HCT116 (cell line): Measurements from ENCODE around the gene WWTR1. TPM values are rescaled to one million over a fixed set of nuclear protein-coding genes. Genes with fewer than 3 reads are reported as not detected.

Source experiments
- ATAC-seq: fragments of 200-7000 bp; cut with Tn5 transposase; 2 replicates; pipeline ENCODE4 v1.9.1; 2020; ENCODE audit warnings: mild to moderate bottlenecking, moderate library complexity
- BruUV-seq: library from RNA; stranded (reverse); fragments of 400-500 nt; replicated peaks from 2 replicates; lab custom pipeline; 2021; lab: Mats Ljungman, UMichigan
- CTCF ChIA-PET: fragments of 300-600 bp; sonication (Branson Sonifier 250); formaldehyde crosslinking; loops from one replicate; lab custom pipeline; 2021; ENCODE audit warnings: antibody characterized with exemption; lab: Charles Lee
- POLR2A ChIA-PET: fragments of 300-600, 350-600 bp; sonication (Branson Sonifier 250); formaldehyde crosslinking; loops from one replicate; lab custom pipeline; 2021; ENCODE audit warnings: antibody characterized with exemption; lab: Charles Lee
- RAD21 ChIA-PET, 2 experiments: fragments of 300-600 bp; sonication (Branson Sonifier 250); formaldehyde crosslinking; loops; one replicate each; lab custom pipeline; 2023; ENCODE audit warnings: low total read pairs in 2 of 2; ENCODE audit not compliant: uncharacterized antibody in 2 of 2, unreplicated experiment in 2 of 2, low non-redundant PET in 1 of 2; lab: Charles Lee
- DNase-seq: peaks from one replicate; pipeline ENCODE4 v3.0.0-alpha.2; 2010; ENCODE audit warnings: low read depth, low spot score
- H2AFZ ChIP-seq: fragments of 200-600 bp; shearing (Covaris generic), sonication (generic); 2 replicates; pipeline ENCODE4 v1.6.1; 2017; ENCODE audit warnings: low read depth, mixed run types, mixed read lengths, antibody characterized with exemption, low read length; ENCODE audit not compliant: poor library complexity, severe bottlenecking
- H3K27ac ChIP-seq: 2 replicates; pipeline ENCODE4 v1.5.1; 2012; ENCODE audit warnings: low read depth, low read length
- H3K27me3 ChIP-seq: fragments of 200-600 bp; sonication (generic); 2 replicates; pipeline ENCODE4 v1.6.1; 2016; ENCODE audit warnings: mixed run types, low read length, mixed read lengths; ENCODE audit not compliant: insufficient read depth
- H3K36me3 ChIP-seq, 2 experiments: fragments of 200-500 bp in 1 of 2; fragments of 200-600 bp in 1 of 2; sonication (Bioruptor generic) in 1 of 2; sonication (generic) in 1 of 2; 2 replicates each; pipeline versions ENCODE4 v1.5.1 to v1.6.1; 2014 to 2016; ENCODE audit warnings: low read length in 2 of 2, inconsistent platforms in 1 of 2, mixed read lengths in 1 of 2, mixed run types in 1 of 2; ENCODE audit not compliant: insufficient read depth in 2 of 2, control insufficient read depth in 1 of 2
- H3K4me1 ChIP-seq, 2 experiments: fragments of 200-600 bp in 1 of 2; sonication (generic) in 1 of 2; 2 replicates each; pipeline versions ENCODE4 v1.5.1 to v1.6.1; 2012 to 2017; ENCODE audit warnings: low read length in 2 of 2, inconsistent platforms in 1 of 2, mild to moderate bottlenecking in 1 of 2, mixed read lengths in 1 of 2, mixed run types in 1 of 2, moderate library complexity in 1 of 2; ENCODE audit not compliant: insufficient read depth in 2 of 2, control insufficient read depth in 1 of 2
- H3K4me2 ChIP-seq: fragments of 200-600 bp; sonication (generic); 2 replicates; pipeline ENCODE4 v1.6.1; 2017; ENCODE audit warnings: mixed run types, low read length, mixed read lengths
- H3K4me3 ChIP-seq, 2 experiments: fragments of 200-600 bp in 1 of 2; sonication (generic) in 1 of 2; replicated peaks in 1 of 2; 2 replicates each; pipeline ENCODE4 v1.5.1; 2011 to 2016; ENCODE audit warnings: low read length in 2 of 2, control low read depth in 1 of 2, low read depth in 1 of 2, mild to moderate bottlenecking in 1 of 2, mixed read lengths in 1 of 2, mixed run types in 1 of 2
- H3K79me2 ChIP-seq: fragments of 200-600 bp; sonication (generic); 2 replicates; pipeline ENCODE4 v1.6.1; 2017; ENCODE audit warnings: mild to moderate bottlenecking, mixed run types, low read length, moderate library complexity, mixed read lengths; ENCODE audit not compliant: insufficient read depth
- H3K9ac ChIP-seq: fragments of 200-600 bp; sonication (generic); 2 replicates; pipeline ENCODE4 v1.6.1; 2016; ENCODE audit warnings: low read length, mixed read lengths
- H3K9me2 ChIP-seq: fragments of 200-600 bp; sonication (generic), shearing (Covaris generic); 2 replicates; pipeline ENCODE4 v1.6.1; 2017; ENCODE audit warnings: mixed run types, mild to moderate bottlenecking, moderate library complexity; ENCODE audit not compliant: insufficient read depth
- H3K9me3 ChIP-seq, 2 experiments: fragments of 200-500 bp in 1 of 2; fragments of 200-600 bp in 1 of 2; sonication (Bioruptor generic) in 1 of 2; sonication (generic) in 1 of 2; 2 replicates each; pipeline ENCODE4 v1.6.1; 2014 to 2017; ENCODE audit warnings: low read length in 2 of 2, mixed read lengths in 2 of 2, inconsistent platforms in 1 of 2, low read depth in 1 of 2, mild to moderate bottlenecking in 1 of 2, mixed run types in 1 of 2, moderate library complexity in 1 of 2; ENCODE audit not compliant: control insufficient read depth in 1 of 2, insufficient read depth in 1 of 2
- H4K20me1 ChIP-seq: fragments of 200-600 bp; sonication (generic), shearing (Covaris generic); 2 replicates; pipeline ENCODE4 v1.6.1; 2017; ENCODE audit warnings: mixed run types, mild to moderate bottlenecking, moderate library complexity; ENCODE audit not compliant: insufficient read depth
- EGR1 ChIP-seq: IDR thresholded peaks from 2 replicates; pipeline ENCODE4 v1.6.1; 2012; ENCODE audit warnings: low read depth
- ELF1 ChIP-seq: IDR thresholded peaks from 2 replicates; pipeline ENCODE4 v1.6.1; 2012; ENCODE audit warnings: low read depth, borderline replicate concordance
- EZH2 ChIP-seq: fragments of 200-600 bp; sonication (generic); IDR thresholded peaks from 2 replicates; pipeline ENCODE4 v1.6.1; 2017; ENCODE audit warnings: antibody characterized with exemption, mixed run types
- EZH2phosphoT487 ChIP-seq: fragments of 200-600 bp; IDR thresholded peaks from 2 replicates; pipeline ENCODE4 v1.6.1; 2018; ENCODE audit warnings: antibody characterized with exemption, borderline replicate concordance
- FOSL1 ChIP-seq: IDR thresholded peaks from 2 replicates; pipeline ENCODE4 v1.6.1; 2012; ENCODE audit warnings: low read depth
- POLR2A ChIP-seq: IDR thresholded peaks from 2 replicates; pipeline ENCODE4 v1.7.0; 2011; ENCODE audit warnings: borderline replicate concordance; ENCODE audit not compliant: insufficient read depth, insufficient read length; ENCODE audit errors: extremely low read depth
- POLR2AphosphoS5 ChIP-seq: IDR thresholded peaks from 2 replicates; pipeline ENCODE4 v1.6.1; 2011; ENCODE audit warnings: mild to moderate bottlenecking, low read depth, low read length, moderate library complexity
- RAD21 ChIP-seq: IDR thresholded peaks from 2 replicates; pipeline ENCODE4 v1.6.1; 2012; ENCODE audit warnings: low read depth, mild to moderate bottlenecking
- SIN3A ChIP-seq: IDR thresholded peaks from 2 replicates; pipeline ENCODE4 v1.6.1; 2012; ENCODE audit warnings: low read depth
- SP1 ChIP-seq: IDR thresholded peaks from 2 replicates; pipeline ENCODE4 v1.6.1; 2012; ENCODE audit warnings: low read depth
- SRF ChIP-seq: IDR thresholded peaks from 2 replicates; pipeline ENCODE4 v1.6.1; 2012; ENCODE audit warnings: low read depth
- TCF7L2 ChIP-seq: IDR thresholded peaks from 2 replicates; pipeline ENCODE4 v1.7.0; 2011; ENCODE audit warnings: borderline replicate concordance, inconsistent platforms; ENCODE audit not compliant: insufficient read depth, insufficient read length; ENCODE audit errors: extremely low read depth
- YY1 ChIP-seq: IDR thresholded peaks from 2 replicates; pipeline ENCODE4 v1.6.1; 2011; ENCODE audit warnings: low read length, low read depth, moderate library complexity, mild to moderate bottlenecking; ENCODE audit not compliant: insufficient replicate concordance; ENCODE audit errors: extremely low read depth
- ZNF274 ChIP-seq: fragments of 200-500 bp; sonication (Bioruptor generic); IDR thresholded peaks from 2 replicates; pipeline ENCODE4 v1.6.1; 2014; ENCODE audit warnings: mild to moderate bottlenecking, low read depth, low read length, inconsistent platforms
- intact Hi-C: fragments of 100-400 bp; cut with micrococcal nuclease; formaldehyde crosslinking; loops from 2 replicates; pipeline ENCODE4 v1.10.0; 2022
- total RNA-seq: library from RNA; stranded (reverse); gene quantifications from one replicate; pipeline ENCODE4 v1.2.1, GENCODE V29; 2021; ENCODE audit not compliant: unreplicated experiment
- TF ChIP-seq, protein P1 (sequence below): IDR thresholded peaks from 2 replicates; pipeline ENCODE4 v1.6.1; 2012
- TF ChIP-seq, protein P2 (sequence below): IDR thresholded peaks from 2 replicates; pipeline ENCODE4 v1.6.1; 2011; ENCODE audit warnings: mild to moderate bottlenecking, low read length, moderate library complexity; ENCODE audit not compliant: insufficient replicate concordance; ENCODE audit errors: extremely low read depth

The WWTR1 gene
- total RNA-seq, 1 experiment from 2014 or later, result 46.9 TPM

DNA sequence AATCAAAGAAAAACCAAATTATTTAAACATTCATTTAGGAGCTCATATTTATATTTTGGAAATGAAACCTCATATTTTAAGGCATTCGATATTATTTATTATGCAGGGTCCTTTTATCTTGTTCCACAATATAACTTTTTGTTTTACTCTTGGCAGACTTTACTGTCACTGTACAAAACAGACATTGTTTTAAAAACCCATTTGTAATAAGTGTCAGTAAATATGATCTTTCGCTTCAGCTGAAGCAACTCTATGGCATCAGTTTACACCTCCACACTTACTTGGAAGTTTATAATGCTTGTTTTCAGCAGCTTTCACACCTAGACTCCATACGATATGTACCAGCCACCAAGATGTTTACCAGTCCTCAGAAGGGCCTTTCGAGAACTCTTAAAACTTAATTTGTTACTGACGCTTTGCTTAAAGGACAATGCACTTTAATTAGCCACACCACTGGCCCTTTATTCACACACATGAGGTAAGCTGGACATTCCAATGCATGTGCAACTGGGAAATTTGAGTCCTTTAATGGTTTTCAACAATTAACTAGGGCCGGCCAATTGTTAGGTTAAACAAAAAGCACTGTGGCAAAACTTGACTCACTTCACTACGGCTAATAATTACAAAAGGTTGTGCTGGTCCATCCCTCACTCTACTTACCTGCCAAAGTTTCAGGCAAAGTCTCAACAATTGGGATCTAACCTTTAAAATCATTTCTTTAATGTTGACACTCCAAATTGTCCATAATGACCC, 16.7 kb downstream of the WWTR1 start:
- DNase-seq (no peak), ATAC-seq (no peak)
- Histone ChIP-seq H3K36me3 (no peaks in the 10 kb centered on the region), H3K4me3 (no peak overlapping the region), H3K9me2 (no peaks in the 10 kb centered on the region), H2AFZ (no peak overlapping the region), H3K4me2 (no peak overlapping the region), H3K4me1 (peaks cover 3 to 7% of the 10 kb centered on the region in 2 experiments; a peak in 3 of 4 replicates), H4K20me1 (no peaks in the 10 kb centered on the region), H3K9me3 (no peaks in the 10 kb centered on the region), H3K27me3 (no peaks in the 10 kb centered on the region), H3K9ac (no peak overlapping the region), H3K79me2 (peaks cover 67% of the 10 kb centered on the region), H3K27ac (no peak overlapping the region)
- ChIA-PET CTCF (no interaction called here), RAD21 (no interaction called here), POLR2A (no interaction called here)
- no TSS peak for BruUV-seq
- no peak for TF ChIP-seq SRF
- no peak for TF ChIP-seq EGR1
- TF ChIP-seq TCF7L2, result no peak
- no peak for TF ChIP-seq YY1
- no peak for TF ChIP-seq RAD21
- TF ChIP-seq, protein P1, sequence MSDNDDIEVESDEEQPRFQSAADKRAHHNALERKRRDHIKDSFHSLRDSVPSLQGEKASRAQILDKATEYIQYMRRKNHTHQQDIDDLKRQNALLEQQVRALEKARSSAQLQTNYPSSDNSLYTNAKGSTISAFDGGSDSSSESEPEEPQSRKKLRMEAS, result no peak
- no peak for TF ChIP-seq ZNF274
- no peak for TF ChIP-seq POLR2A
- TF ChIP-seq, protein P2, sequence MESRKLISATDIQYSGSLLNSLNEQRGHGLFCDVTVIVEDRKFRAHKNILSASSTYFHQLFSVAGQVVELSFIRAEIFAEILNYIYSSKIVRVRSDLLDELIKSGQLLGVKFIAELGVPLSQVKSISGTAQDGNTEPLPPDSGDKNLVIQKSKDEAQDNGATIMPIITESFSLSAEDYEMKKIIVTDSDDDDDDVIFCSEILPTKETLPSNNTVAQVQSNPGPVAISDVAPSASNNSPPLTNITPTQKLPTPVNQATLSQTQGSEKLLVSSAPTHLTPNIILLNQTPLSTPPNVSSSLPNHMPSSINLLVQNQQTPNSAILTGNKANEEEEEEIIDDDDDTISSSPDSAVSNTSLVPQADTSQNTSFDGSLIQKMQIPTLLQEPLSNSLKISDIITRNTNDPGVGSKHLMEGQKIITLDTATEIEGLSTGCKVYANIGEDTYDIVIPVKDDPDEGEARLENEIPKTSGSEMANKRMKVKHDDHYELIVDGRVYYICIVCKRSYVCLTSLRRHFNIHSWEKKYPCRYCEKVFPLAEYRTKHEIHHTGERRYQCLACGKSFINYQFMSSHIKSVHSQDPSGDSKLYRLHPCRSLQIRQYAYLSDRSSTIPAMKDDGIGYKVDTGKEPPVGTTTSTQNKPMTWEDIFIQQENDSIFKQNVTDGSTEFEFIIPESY, result no peak
- TF ChIP-seq FOSL1, result no peak
- no peak for TF ChIP-seq POLR2AphosphoS5
- TF ChIP-seq EZH2phosphoT487, result no peak
- no peak for TF ChIP-seq SIN3A
- no peak for TF ChIP-seq ELF1
- no peak for TF ChIP-seq SP1
- TF ChIP-seq EZH2, result no peak
- intact Hi-C loops, result no loop called here
